ENCODE results near the gene DNAL4. TPM values are rescaled to one million over a fixed set of nuclear protein-coding genes. Genes with fewer than 3 reads are reported as not detected.

The DNAL4 gene
- total RNA-seq, 1 donor from 2014 or later = 27.1 TPM

GRCh38 chr22:38840129-38840528, 46.2 kb upstream of the DNAL4 start:
- Mint-ChIP-seq H3K4me1 (ENCODE audit: low read depth) (peaks cover 1% of the 10 kb centered on the region), H3K36me3 (ENCODE audit: insufficient read depth) (no peaks in the 10 kb centered on the region), H3K9me3 (ENCODE audit: low read depth) (no peaks in the 10 kb centered on the region), H3K4me3 (ENCODE audit: low read depth) (no peak overlapping the region), H3K27ac (peak overlapping the region; percentile 16), H3K27me3 (peaks cover 57% of the 10 kb centered on the region)
- no peak for TF ChIP-seq CTCF (IDR thresholded peaks at IDR 0.05; ENCODE audit: unreplicated experiment)
- no peak for DNase-seq (ENCODE audit: low spot score, unreplicated experiment)

- Mint-ChIP-seq H3K9me3 (ENCODE audit: low read depth) (no peaks in the 10 kb centered on the region), H3K27ac (no peak overlapping the region), H3K36me3 (ENCODE audit: insufficient read depth) (no peaks in the 10 kb centered on the region), H3K4me3 (ENCODE audit: low read depth) (no peak overlapping the region), H3K4me1 (ENCODE audit: low read depth) (peaks cover 1% of the 10 kb centered on the region), H3K27me3 (peaks cover 54% of the 10 kb centered on the region)
- TF ChIP-seq CTCF (IDR thresholded peaks at IDR 0.05; ENCODE audit: unreplicated experiment) = no peak
- DNase-seq (ENCODE audit: low spot score, unreplicated experiment) = no peak
These were observed 45.7 kb upstream of the DNAL4 start for GRCh38 chr22:38839686-38840085.

GRCh38 chr22:38837414-38837928, 43.5 kb upstream of the DNAL4 start:
- Mint-ChIP-seq H3K4me3 (ENCODE audit: low read depth) (no peak overlapping the region), H3K27ac (no peak overlapping the region), H3K4me1 (ENCODE audit: low read depth) (no peaks in the 10 kb centered on the region), H3K36me3 (ENCODE audit: insufficient read depth) (no peaks in the 10 kb centered on the region), H3K27me3 (peaks cover 53% of the 10 kb centered on the region), H3K9me3 (ENCODE audit: low read depth) (no peaks in the 10 kb centered on the region)
- DNase-seq (ENCODE audit: low spot score, unreplicated experiment) = no peak
- TF ChIP-seq CTCF (IDR thresholded peaks at IDR 0.05; ENCODE audit: unreplicated experiment) = no peak

- TF ChIP-seq CTCF (IDR thresholded peaks at IDR 0.05; ENCODE audit: unreplicated experiment) = no peak
- Mint-ChIP-seq H3K4me1 (ENCODE audit: low read depth) (no peaks in the 10 kb centered on the region), H3K27ac (no peak overlapping the region), H3K4me3 (ENCODE audit: low read depth) (no peak overlapping the region), H3K36me3 (ENCODE audit: insufficient read depth) (no peaks in the 10 kb centered on the region), H3K9me3 (ENCODE audit: low read depth) (no peaks in the 10 kb centered on the region), H3K27me3 (peaks cover 44% of the 10 kb centered on the region)
- DNase-seq (ENCODE audit: low spot score, unreplicated experiment) = no peak
These were observed 42.0 kb upstream of the DNAL4 start for GRCh38 chr22:38835888-38836301.

GRCh38 chr22:38834991-38835390, 41.0 kb upstream of the DNAL4 start:
- H3K36me3 Mint-ChIP-seq (ENCODE audit: insufficient read depth) = no peaks in the 10 kb centered on the region

More at GRCh38 chr22:38834991-38835390, 41.0 kb upstream of the DNAL4 start:
- H3K4me1 Mint-ChIP-seq (ENCODE audit: low read depth) = no peaks in the 10 kb centered on the region
- H3K4me3 Mint-ChIP-seq (ENCODE audit: low read depth) = no peak overlapping the region
- no peak overlapping the region for H3K27ac Mint-ChIP-seq
- no peak for DNase-seq (ENCODE audit: low spot score, unreplicated experiment)
- TF ChIP-seq CTCF (IDR thresholded peaks at IDR 0.05; ENCODE audit: unreplicated experiment) = no peak
- H3K9me3 Mint-ChIP-seq (ENCODE audit: low read depth) = no peaks in the 10 kb centered on the region
- H3K27me3 Mint-ChIP-seq = peaks cover 35% of the 10 kb centered on the region
